Fibroblast of peridontal ligament (primary cell): ENCODE data around the gene SMTN.
A peak's percentile ranks its signal among the peaks of the same experiment; 100 is the strongest.
"Not testable (repeated sequence)": the region's sequence is repeated elsewhere in the genome, so short reads cannot be mapped to it uniquely, and the experiment has no call there.

Experiments
- DNase-seq: peaks from one replicate; pipeline ENCODE4 v3.0.0-alpha.2; 2010; ENCODE audit errors: extremely low read depth

The SMTN gene

DNA sequence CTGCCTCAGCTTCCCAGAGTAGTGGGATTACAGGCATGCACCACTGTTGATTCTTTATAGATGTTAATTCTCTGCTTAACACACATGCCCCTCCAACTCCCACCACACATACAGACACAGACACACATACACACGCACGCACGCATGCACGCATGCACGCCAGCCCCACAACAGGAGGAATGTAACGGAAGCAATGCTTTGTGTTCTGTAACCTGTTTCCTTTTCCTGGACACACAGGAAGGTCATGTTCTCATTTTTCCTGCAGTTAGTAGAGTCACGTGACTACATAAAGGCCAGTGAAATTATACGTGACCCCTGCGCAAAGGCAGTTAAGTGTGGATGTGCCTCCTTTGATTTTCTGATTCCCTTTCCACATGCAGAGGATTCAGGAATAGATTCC lies 8.0 kb upstream of the SMTN start:
- not testable (repeated sequence) for DNase-seq

DNA sequence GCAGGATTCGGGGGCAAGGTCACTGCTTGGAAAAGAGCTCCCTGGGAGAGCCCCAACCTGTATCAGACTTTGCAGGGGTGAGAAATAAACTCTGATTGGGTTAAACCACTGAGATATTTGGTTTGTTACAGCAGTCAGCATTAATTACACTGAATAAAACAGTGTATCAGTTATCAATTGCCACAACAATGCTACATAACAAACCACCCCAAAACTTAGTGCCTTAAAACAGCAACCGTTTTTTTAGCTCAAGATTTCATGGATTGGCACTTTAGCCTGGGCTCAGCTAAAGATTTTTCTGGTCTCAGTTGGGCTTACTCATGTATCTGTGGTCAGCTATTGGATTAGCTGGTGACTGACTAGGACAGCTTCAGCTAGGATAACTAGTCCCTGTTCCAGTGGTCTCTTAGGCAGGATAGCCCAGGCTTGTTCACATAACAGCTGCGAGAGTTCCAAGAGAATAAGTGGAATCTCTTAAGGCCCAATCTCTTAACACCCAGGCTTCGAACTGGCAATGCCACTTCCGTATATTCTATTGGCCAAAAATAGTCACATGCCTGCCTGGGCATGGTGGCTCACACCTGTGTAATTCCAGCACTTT lies 7.5 kb upstream of the SMTN start:
- not testable (repeated sequence) for DNase-seq

DNA sequence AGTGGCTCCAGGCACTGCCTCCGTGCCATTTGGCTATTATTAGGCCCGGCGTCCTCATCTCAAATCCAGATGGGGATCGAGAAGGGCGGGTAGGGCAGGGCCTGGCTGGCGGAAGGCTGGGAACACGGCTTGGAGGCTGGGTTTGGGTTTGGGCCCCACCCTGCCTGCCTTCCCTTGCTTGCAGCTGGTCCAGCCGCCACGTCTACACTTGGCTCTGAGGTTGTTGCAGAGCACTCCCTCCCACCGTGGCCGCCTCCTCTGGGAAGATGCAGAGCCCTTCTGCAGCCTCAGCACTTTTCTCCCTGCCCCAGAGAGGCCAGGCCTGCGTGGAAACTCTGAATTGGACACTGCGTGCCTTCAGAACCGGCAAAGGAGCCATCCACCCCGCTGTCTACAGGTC lies 5.2 kb upstream of the SMTN start:
- peak; percentile 89 for DNase-seq

DNA sequence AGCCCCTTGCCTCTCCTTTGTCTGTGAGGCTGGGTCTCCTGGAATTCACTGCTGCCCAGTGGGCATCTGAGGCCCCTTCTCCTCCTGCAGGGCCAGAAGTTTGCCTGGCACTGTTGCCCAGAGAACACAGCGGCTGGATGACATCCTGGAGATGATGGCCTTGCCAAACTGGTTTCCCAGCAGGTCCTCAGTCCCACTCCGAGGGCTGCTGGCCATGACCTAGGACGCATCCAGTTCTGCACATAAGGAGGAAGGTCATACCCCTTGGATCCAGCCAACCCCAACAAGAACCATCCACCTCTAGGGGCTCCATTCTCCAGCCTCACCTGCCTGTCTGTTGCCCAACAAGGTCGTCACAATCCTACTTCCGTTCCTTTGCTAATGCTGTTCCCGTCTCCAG lies 3.4 kb upstream of the SMTN start:
- DNase-seq = no peak

DNA sequence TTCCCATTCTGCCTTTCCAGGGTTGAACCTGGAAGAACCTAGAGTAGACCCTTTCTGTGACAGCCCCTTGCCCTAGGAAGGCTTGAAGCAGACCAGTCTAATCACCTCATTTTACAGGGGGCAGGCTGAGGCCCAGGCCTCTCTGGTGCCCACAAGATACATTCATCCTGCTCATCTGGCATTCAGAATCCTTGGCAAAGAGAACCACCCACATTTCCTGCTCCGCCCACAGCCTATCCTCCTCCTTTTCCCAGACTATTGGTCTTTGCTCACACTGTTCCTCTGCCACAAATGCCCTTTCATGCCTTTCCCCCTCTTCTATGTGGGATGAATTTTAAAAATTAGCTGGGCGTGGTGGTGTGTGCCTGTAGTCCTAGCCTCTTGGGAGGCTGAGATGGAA lies 2.7 kb upstream of the SMTN start:
- peak; percentile 42 for DNase-seq

DNA sequence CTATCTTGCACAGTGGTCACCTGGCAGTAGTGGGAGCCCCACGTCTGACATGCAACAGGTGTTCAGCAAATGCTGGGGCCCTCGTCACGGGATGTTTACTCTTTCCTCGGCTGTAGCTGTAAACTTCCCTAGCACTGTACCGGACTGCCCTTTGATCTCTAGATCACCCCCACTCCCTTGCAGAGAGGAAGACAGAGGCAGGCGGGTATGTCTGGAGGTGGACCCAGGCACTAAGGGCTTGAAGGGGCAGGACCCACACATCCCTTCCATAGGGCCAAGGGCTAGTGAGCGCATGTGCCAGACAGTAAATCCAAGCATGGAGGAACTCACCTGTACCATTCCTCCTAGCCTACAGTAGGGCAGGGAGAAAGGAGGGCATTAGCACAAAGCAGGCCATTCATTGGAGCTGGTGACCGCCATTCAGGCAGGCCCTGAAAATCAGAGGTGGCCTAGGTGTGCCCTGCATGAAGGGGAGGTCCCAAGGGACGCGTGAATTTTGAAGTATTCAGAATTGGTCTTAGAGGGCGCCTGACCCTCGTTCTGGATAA lies 1.9 kb upstream of the SMTN start:
- DNase-seq = no peak

DNA sequence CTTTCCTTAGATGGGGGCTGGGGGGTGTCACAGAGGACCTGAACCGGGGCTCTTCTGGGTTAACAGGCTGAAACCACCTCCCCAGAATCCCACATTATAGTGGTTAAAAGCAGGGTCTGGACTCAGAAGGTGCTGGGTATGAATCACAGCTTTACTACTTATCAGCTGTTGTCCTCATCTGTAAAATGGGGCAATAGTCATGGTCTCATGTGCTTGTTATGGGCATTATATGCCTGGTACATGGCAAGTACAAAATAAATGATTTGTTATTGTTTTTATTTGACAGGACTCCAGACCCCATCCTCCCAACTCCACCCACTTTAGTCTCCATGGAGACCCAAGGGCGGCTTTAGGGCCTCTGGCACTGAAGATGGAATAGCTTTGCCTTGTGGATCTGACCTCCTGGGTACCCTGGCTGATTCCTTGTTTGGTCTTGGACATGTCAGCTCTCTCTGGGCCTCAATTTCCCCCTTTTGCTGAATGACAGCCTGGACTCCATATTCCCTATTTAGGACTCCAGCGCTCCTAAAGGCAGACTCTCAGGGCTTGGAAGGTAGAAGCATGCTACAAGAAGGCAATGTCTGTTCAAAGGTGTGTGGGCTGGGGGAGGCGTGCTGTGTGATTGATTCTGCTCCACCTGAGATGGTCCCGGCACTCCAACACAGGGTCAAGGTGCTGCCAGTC lies 812 bp upstream of the SMTN start:
- DNase-seq = no peak

DNA sequence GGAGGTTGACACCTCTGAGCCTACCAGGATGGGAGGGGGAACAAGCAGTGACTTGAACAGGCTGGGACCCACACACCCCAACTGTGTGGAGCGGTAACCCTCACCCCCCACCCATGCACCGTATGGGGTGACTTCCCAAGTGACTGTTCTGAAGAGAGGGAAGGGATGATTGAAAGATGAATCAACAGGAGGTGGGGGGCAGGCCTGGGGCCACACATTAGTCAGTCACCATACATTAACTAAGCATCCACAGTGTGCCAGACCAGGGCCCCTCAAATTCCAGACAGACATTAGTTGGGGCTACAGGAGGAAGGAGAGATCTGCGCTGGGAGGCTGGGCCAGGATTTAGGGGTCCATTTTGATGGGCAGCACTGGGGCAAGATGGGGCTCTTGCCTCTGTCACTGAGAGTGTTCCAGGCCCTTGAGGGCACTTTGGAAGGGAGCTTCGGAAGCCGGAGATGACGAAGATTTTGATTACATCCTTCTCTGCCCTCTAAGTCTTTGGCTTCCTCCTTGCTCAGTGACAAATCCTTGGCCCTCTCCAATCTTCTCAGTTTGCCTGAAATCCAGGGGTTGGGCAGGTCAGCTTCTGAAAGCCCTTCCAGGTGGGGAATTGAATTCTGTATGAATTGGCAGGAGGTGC lies 966 bp downstream of the SMTN start:
- peak; percentile 52 for DNase-seq

DNA sequence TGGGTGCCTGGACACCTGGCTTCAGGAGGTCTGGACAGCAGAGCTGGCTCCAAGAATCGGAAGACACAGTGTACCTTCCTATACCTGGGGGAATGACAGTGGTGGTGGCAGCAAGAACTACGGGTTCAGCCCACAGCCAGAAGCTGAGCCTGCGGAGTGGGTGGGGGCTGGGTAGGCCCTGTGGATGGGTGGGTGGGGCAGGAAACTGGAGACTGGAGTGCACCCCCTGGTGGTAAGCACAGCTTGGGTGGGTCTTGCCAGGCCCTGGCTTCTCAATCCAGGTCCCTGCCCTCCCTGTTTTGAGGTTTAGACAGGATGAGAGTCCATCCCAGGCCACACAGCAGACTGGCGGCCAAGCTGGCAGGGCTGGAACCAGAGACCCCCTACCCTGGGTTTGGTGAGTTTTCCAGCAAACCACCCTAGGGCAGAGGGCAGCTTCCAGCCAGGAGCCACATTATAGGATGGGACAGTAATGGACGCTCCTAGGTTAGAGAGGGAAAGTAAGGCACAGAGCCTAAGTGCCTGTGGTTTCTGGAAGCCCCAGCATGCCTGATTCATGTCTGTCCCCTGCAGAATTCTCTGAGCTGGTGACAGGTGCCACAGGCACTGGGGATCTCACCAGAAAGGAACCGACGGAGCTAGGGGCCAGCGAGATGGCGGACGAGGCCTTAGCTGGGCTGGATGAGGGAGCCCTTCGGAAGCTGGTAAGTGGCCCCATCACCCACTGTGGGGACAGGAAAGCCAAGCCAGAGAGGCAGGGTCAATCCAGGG lies 1.7 kb downstream of the SMTN start:
- DNase-seq = peak; percentile 69

DNA sequence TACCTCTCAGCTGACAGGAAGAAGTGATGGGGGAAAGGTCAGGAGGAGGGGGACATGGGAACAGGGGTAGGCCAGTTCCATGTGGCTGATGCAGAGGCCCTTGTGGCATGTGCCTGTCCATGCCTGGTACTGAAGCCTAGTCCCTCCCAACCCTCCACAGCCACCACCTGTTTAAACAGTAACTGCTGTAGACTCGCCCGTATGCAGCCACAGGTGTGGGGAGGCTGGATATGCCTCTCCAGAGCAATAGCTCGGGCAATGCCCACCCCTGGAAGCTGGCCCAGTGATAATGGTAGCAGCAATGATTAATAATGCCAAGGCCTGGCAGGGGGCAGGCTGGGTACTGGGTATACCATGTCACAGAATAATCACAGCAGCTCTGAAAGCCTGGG lies 2.3 kb downstream of the SMTN start:
- DNase-seq = no peak

DNA sequence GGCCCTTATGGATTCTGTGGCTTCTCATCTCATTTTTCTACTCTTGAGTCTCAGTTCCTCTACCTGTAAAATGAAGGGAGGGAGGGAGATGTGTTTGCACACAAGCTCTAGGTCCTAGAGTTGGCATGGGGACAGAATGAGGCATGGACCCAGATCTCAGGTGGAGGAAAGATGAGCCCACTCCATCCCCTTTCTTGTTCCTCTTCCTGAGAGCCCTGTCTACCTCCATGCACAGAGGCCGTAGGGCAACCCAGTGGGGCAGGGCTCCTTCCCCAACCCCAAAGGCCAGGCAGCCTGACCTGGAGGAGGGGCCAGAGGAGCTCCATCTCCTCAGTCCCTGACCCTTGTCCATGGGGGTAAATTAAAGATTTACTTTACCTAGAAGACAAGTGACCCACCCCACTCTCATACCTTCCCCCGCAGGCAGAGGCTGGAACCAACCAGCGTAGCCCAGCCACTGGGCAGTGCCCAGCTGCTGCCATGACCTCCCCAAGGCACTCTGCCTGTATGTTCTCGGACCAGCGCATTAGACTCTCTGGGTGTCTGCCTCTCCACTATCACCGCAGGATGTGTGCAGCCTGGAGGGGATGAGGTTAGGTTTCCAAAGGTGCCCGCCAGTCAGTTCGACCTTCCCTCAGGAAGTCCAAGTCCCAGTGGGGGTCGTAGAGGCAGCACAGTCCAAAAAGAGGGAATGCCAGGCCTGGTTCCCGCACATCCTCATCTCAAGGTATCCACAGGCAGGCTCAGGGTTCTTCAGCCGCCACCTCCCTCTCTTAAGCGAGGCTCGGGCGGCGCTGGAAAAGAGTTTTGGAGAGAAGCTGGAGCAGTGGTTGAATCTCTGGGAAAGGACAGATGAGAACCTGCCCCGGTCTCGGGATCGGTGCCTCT lies 3.0 kb downstream of the SMTN start:
- no peak for DNase-seq

DNA sequence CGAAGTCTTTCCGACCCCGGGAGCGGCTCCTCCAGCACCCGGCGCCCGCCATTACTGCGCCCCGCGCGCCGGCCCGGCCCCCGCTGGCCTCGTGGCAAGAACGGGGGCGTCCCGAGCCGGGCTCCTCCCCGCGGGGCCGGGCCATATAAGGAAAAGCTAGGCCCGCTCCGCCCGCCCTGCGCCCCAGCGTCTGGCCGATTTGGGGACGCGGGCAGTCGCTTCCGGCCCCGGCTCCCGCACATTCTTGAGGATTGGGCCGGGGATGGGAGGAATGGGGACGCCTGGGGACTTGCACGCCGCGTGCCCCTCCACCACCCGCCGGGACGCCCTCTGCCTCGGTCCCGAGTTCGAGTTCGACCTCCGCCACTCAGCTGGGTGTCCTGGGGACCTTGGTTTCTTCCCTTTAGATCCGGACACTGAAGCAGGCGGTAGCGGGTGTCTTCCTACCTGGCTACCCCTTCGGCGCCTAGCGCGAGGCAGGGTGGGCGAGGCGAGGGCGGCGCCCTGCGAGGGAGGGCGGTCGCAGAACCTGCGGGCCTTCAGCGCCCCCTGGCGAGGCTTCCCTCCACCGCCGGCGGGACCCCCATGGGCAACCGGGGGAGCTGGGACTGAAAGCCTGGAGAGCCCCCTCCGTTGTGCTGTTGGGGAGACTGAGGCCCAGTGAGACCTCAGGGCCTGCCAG lies 3.8 kb downstream of the SMTN start:
- peak; percentile 73 for DNase-seq

DNA sequence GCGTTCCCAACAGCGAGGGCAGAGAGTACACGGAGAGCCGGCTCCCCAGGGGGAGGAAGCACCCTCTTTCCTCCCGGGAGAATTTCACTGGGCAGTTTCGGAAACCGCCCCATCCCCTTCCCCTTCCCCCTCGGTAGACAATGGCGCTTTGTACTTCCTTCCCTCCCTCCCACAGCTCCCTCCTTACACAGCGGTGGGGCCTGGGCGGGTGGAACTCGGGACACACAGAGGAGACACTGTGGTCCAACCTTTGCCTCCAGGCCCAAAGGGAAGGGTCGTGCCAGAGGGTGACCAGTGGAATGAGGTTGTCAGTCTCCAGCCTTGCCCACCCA lies 4.3 kb downstream of the SMTN start:
- no peak for DNase-seq

DNA sequence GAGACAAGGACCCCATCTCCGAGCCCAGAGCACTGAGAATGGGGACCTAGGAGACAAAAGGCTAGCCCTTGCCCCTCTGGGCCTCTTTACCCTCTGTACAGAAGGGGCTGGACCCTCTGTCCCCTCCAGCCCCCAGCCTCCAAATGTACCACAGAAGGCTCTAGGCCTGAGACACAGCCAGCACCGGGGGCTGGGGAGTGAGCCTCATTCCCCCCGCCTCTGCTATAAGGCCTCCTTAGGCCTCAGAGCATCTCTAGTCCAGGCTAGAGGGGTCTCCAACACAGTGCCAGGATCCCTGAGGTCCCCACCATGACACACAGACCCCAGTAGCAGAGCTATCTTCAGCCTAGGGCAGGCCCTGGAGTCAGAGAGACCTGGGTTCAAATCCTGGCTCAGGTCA lies 4.8 kb downstream of the SMTN start:
- DNase-seq = no peak

DNA sequence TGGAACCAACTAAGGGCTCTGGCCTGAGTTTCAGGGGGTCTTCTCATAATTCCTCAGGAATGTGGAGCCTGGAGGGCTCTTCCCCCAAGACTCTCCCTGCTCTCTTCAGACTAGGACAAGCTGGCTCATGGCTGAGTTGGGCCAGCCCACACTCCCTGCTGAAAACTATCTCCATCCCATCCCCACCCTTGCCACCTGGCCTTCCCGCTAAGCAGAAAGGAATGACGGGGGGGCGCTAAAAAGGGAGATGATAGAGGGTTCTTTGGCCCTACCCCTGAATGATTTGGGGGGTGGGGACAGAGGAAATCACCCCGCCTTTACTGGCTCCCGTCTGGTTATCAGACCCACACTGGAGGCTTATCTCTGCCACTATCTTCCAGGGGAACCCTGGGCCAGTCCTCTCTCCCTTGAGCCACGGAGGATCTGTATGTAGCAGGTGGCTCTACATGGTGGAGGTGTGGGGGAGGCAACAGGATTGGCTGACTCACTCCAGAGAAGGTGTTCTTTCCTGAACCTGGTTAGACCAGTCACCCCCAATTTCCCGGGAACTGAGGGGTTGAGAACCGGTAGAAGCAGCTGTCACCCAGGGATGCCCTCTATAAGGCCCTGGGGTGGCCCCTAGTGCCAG lies 5.7 kb downstream of the SMTN start:
- no peak for DNase-seq

DNA sequence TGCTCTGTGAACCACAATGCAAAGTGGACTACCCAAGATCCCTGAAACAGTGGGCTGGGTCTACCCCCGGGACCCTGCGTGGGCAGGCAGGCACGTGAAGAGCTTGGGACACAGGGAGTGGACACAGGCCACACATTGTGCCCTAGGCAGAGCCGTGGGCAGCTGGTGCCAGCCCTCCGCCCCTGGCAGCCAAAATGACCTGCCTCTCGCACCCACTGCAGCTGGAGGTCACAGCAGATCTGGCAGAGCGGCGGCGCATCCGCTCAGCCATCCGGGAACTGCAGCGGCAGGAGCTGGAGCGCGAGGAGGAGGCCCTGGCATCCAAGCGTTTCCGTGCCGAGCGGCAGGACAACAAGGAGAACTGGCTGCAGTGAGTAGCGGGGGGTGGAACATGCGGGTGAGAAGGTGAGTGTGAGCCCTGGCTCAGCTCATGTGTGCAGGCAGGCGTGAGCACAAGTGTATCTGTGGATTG lies 6.7 kb downstream of the SMTN start:
- no peak for DNase-seq

DNA sequence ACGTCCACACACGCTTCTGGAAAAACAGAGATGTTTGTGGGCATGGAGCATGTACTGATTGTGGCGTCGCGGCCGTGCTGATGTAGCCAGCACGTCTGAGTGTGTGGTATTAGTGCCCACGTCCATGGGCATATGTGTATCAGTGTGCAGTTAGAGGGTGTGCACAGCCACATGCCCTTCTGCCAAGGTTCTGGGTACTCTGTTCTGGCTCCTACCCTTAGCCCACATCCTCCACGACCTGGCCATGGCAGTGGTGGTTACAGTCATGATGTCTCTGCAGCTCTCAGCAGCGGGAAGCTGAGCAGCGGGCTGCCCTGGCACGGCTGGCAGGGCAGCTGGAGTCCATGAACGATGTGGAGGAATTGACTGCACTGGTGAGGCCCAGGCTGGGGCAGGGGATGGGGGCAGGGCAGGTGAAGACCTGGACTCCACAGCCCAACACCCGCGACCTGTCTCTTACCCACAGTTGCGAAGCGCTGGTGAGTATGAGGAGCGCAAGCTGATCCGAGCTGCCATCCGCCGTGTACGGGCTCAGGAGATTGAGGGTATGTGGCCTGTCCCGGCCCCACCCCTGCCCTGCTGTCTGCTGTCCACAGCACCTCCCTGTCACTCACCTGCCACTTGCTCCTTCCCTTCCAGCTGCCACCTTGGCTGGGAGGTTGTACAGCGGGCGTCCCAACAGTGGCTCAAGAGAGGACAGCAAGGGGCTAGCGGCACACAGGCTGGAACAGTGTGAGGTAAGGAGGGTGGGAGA lies 7.3 kb downstream of the SMTN start:
- no peak for DNase-seq

DNA sequence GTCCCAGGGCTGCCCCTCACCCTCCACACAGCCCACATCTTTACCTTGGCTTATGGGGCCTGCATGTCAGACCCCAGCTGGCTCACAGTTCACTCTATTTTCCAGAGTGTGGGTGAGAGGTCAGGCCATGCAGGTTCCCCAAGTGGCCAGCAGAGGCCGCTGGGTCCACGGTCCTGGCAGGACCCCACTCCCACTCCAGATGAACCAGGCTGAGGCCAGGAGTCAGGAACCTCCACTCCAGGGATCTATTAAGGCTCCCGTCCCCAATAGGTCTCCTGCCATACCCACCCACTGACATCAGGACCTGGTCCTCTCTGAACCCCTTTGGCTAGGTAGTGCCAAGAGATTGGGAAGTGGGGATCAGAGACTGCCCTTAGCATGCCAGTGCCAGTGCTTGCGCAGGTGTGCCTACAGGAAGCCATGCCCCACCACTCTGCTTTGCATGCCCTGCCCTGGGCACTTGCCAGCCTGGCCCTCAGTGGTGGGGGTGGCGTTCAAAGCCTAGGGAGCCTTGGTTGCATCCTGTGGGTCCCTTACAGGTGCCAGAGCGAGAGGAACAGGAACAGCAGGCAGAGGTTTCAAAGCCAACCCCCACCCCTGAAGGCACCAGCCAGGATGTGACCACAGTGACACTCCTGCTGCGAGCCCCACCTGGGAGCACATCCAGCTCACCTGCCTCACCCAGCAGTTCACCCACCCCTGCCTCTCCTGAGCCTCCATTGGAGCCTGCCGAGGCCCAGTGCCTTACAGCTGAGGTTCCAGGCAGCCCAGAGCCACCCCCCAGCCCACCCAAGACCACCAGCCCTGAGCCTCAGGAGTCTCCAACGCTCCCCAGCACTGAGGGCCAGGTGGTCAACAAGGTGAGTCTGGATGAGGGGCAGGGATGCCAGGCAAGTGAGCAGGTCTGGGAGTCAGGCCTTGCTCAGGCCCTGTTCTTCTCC lies 8.3 kb downstream of the SMTN start:
- DNase-seq = peak; percentile 47
